HG03460 (cell line): Measurements from ENCODE around the gene MAGI1.

Experiments used
- ATAC-seq: cut with Tn5 transposase; IDR thresholded peaks from one replicate; pipeline ENCODE4 v1.9.1; 2021; ENCODE audit not compliant: unreplicated experiment

The MAGI1 gene

GRCh38 chr3:65854606-65855304 is 184.0 kb downstream of the MAGI1 start:
- no peak for ATAC-seq

GRCh38 chr3:65851827-65852226 is 186.9 kb downstream of the MAGI1 start:
- ATAC-seq, result no peak

- ATAC-seq, result no peak
Measured at GRCh38 chr3:65850261-65850660, 188.5 kb downstream of the MAGI1 start.

- no peak for ATAC-seq
Measured at GRCh38 chr3:65848024-65848423, 190.7 kb downstream of the MAGI1 start.

- ATAC-seq, result no peak
Measured at GRCh38 chr3:65846936-65847335, 191.8 kb downstream of the MAGI1 start.

- no peak for ATAC-seq
Measured at GRCh38 chr3:65844370-65844769, 194.3 kb downstream of the MAGI1 start.

GRCh38 chr3:65843732-65844131 is 195.0 kb downstream of the MAGI1 start:
- ATAC-seq, result no peak

- ATAC-seq, result no peak
Measured at GRCh38 chr3:65837604-65838003, 201.1 kb downstream of the MAGI1 start.

GRCh38 chr3:65836047-65836446 is 202.7 kb downstream of the MAGI1 start:
- ATAC-seq, result no peak

GRCh38 chr3:65833761-65834505 is 204.8 kb downstream of the MAGI1 start:
- ATAC-seq, result no peak

GRCh38 chr3:65831733-65832425 is 206.8 kb downstream of the MAGI1 start:
- no peak for ATAC-seq

- ATAC-seq, result no peak
Measured at GRCh38 chr3:65830948-65831732, 207.6 kb downstream of the MAGI1 start.

- ATAC-seq, result no peak
Measured at GRCh38 chr3:65829228-65829627, 209.5 kb downstream of the MAGI1 start.

GRCh38 chr3:65828706-65829105 is 210.0 kb downstream of the MAGI1 start:
- ATAC-seq, result no peak

- ATAC-seq, result no peak
Measured at GRCh38 chr3:65827076-65827475, 211.6 kb downstream of the MAGI1 start.

GRCh38 chr3:65824166-65824565 is 214.6 kb downstream of the MAGI1 start:
- ATAC-seq, result no peak

GRCh38 chr3:65820600-65820999 is 218.1 kb downstream of the MAGI1 start:
- no peak for ATAC-seq

- no peak for ATAC-seq
Measured at GRCh38 chr3:65819896-65820295, 218.8 kb downstream of the MAGI1 start.

GRCh38 chr3:65817553-65818126 is 221.1 kb downstream of the MAGI1 start:
- no peak for ATAC-seq

GRCh38 chr3:65816208-65816607 is 222.5 kb downstream of the MAGI1 start:
- ATAC-seq, result no peak
